CD14-positive monocyte (primary cell): ENCODE results near the gene FBH1. TPM values are rescaled to one million over a fixed set of nuclear protein-coding genes. Genes with fewer than 3 reads are reported as not detected.
A peak's percentile ranks its signal among the peaks of the same experiment; 100 is the strongest.

Experiments used
- DNase-seq, 3 donors: peaks; one replicate each; pipeline ENCODE4 v3.0.0-alpha.2; 2011 to 2022
- H2AFZ ChIP-seq: 2 replicates; pipeline ENCODE4 v1.6.0; 2012; ENCODE audit warnings: mild to moderate bottlenecking, low read depth, low read length, inconsistent platforms; ENCODE audit not compliant: insufficient read depth, poor library complexity, severe bottlenecking
- H3K27ac ChIP-seq, 2 donors: 1 replicate in 1 of 2; 2 replicates in 1 of 2; pipeline ENCODE4 v1.5.1; 2012 to 2013; ENCODE audit warnings: low read length in 2 of 2, control low read depth in 1 of 2, inconsistent platforms in 1 of 2, low read depth in 1 of 2, mild to moderate bottlenecking in 1 of 2
- H3K27me3 ChIP-seq, 2 donors: one replicate each; pipeline versions ENCODE4 v1.6.0 to v1.6.1; 2011 to 2013; ENCODE audit warnings: low read length in 2 of 2; ENCODE audit not compliant: control insufficient read depth in 2 of 2, insufficient read depth in 2 of 2
- H3K36me3 ChIP-seq, 2 donors: replicated peaks in 1 of 2; 1 replicate in 1 of 2; 2 replicates in 1 of 2; pipeline versions ENCODE4 v1.5.1 to v1.6.1; 2012 to 2013; ENCODE audit warnings: low read length in 2 of 2, control low read depth in 1 of 2, inconsistent platforms in 1 of 2, mild to moderate bottlenecking in 1 of 2; ENCODE audit not compliant: insufficient read depth in 2 of 2, control insufficient read depth in 1 of 2
- H3K4me1 ChIP-seq, 2 donors: 1 replicate in 1 of 2; 2 replicates in 1 of 2; pipeline versions ENCODE4 v1.5.1 to v1.6.1; 2012 to 2013; ENCODE audit warnings: low read length in 2 of 2, control low read depth in 1 of 2, inconsistent platforms in 1 of 2, mild to moderate bottlenecking in 1 of 2, moderate library complexity in 1 of 2; ENCODE audit not compliant: insufficient read depth in 2 of 2, control insufficient read depth in 1 of 2
- H3K4me2 ChIP-seq: replicated peaks from 2 replicates; pipeline ENCODE3; 2012; ENCODE audit warnings: low read length, moderate library complexity, mild to moderate bottlenecking; ENCODE audit not compliant: poor library complexity, severe bottlenecking; ENCODE audit errors: extremely low read depth
- H3K4me3 ChIP-seq, 3 experiments: fragments of 200-600 bp in 1 of 3; sonication (generic) in 1 of 3; replicated peaks in 1 of 3; 1 replicate in 2 of 3; 2 replicates in 1 of 3; pipeline ENCODE4 v1.5.1; 2011 to 2013; ENCODE audit warnings: low read length in 3 of 3, mild to moderate bottlenecking in 3 of 3, control low read depth in 2 of 3, low read depth in 2 of 3, inconsistent platforms in 1 of 3, moderate library complexity in 1 of 3
- H3K79me2 ChIP-seq: 2 replicates; pipeline ENCODE4 v1.6.0; 2012; ENCODE audit warnings: mild to moderate bottlenecking, control low read depth, inconsistent platforms, low read length, moderate library complexity; ENCODE audit not compliant: insufficient read depth
- H3K9ac ChIP-seq: 2 replicates; pipeline ENCODE4 v1.6.0; 2017; ENCODE audit warnings: low read length, mild to moderate bottlenecking; ENCODE audit not compliant: insufficient read depth, poor library complexity, severe bottlenecking
- H3K9me3 ChIP-seq, 2 donors: replicated peaks in 1 of 2; 1 replicate in 1 of 2; 2 replicates in 1 of 2; pipeline versions ENCODE4 v1.5.1 to v1.6.1; 2012 to 2013; ENCODE audit warnings: low read length in 2 of 2, control low read depth in 1 of 2; ENCODE audit not compliant: control insufficient read depth in 1 of 2, insufficient read depth in 1 of 2
- H4K20me1 ChIP-seq: 2 replicates; pipeline ENCODE4 v1.6.0; 2012; ENCODE audit warnings: mild to moderate bottlenecking, low read length, control low read depth, moderate library complexity; ENCODE audit not compliant: insufficient read depth
- H3K27ac Mint-ChIP-seq, 7 donors: one replicate each; pipeline ENCODE4 v1.8.0; 2020; ENCODE audit warnings: mild to moderate bottlenecking in 7 of 7, mixed read lengths in 7 of 7, moderate library complexity in 6 of 7, inconsistent platforms in 2 of 7
- H3K27me3 Mint-ChIP-seq, 3 donors: one replicate each; pipeline ENCODE4 v1.8.0; 2021 to 2022; ENCODE audit warnings: low read depth in 3 of 3, mild to moderate bottlenecking in 3 of 3, mixed read lengths in 3 of 3, moderate library complexity in 3 of 3, inconsistent platforms in 1 of 3
- H3K36me3 Mint-ChIP-seq, 2 donors: one replicate each; pipeline ENCODE4 v1.8.0; 2020; ENCODE audit warnings: mixed read lengths in 2 of 2, inconsistent platforms in 1 of 2, mild to moderate bottlenecking in 1 of 2
- H3K4me1 Mint-ChIP-seq: one replicate; pipeline ENCODE4 v1.8.0; 2020; ENCODE audit warnings: mild to moderate bottlenecking, mixed read lengths
- H3K4me3 Mint-ChIP-seq, 2 donors: one replicate each; pipeline ENCODE4 v1.8.0; 2020; ENCODE audit warnings: mild to moderate bottlenecking in 2 of 2, mixed read lengths in 2 of 2, moderate library complexity in 1 of 2
- H3K9me3 Mint-ChIP-seq, 7 donors: one replicate each; pipeline ENCODE4 v1.8.0; 2020 to 2022; ENCODE audit warnings: mixed read lengths in 7 of 7, mild to moderate bottlenecking in 6 of 7, moderate library complexity in 6 of 7, inconsistent platforms in 2 of 7
- WGBS: methylation state at CpG from one replicate; pipeline ENCODE4 v1.1.5; 2013; ENCODE audit warnings: missing lambda C conversion rate; ENCODE audit not compliant: insufficient coverage; 5-methylcytosine and 5-hydroxymethylcytosine counted together
- intact Hi-C, 2 donors: fragments of 100-400 bp; cut with micrococcal nuclease; formaldehyde crosslinking; loops; one replicate each; pipeline versions ENCODE4 v1.15.0 to v1.15.1; 2023
- polyA plus RNA-seq, 3 donors: library from polyadenylated mRNA; depleted of rRNA in 1 of 3; unstranded in 2 of 3; stranded (reverse) in 1 of 3; fragments of 300-500 nt in 2 of 3; fragments of >200 nt in 1 of 3; fragmentation: Illumina TruSeq in 2 of 3; gene quantifications; 1 replicate in 2 of 3; 2 replicates in 1 of 3; pipeline ENCODE4 v1.2.3, GENCODE V29; 2012 to 2021
- TF ChIP-seq, protein P1 (sequence below): fragments of 200-600 bp; IDR thresholded peaks from one replicate; pipeline ENCODE4 v1.8.0; 2022; ENCODE audit warnings: antibody characterized with exemption, mild to moderate bottlenecking

FBH1 gene
- polyA plus RNA-seq, 3 donors = 33.9 to 73.3 (median 48.3) TPM

DNA sequence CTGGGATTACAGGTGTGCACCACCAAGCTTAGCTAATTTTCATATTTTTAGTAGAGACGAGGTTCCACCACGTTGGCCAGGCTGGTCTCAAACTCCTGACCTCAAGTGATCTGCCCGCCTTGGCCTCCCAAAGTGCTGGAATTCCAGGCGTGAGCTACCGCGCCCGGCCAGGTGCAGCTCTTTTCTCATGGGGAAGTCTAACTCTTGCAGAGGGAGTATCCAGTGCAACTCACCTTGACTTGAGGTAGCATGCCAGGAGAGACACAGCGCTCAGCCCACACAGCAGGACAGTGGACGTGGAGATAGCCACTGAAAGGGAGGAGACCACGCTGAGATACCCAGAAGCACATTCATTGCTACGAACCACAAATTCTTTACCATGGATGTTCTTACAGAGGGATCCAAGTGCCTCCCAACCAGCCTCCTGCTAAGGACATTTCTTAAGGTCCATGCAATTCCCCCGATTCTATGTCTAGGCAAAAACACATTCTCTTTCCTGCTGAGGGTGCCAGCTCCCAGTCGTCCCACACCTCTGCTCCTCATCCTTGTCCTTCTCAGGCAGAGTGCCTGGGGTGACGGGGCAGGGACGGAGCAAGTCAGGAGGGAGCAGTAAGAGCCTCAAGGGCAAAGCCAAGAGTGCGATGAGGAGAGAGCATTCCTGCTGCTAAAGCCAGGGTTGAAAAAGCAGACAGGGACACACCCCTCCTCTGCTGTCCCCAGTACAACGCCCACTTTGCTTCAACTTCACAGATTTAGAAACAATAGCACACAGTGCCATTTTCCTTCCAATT lies 66.3 kb downstream of the FBH1 start:
- Histone ChIP-seq H3K27me3 (no peaks in the 10 kb centered on the region), H3K79me2 (no peaks in the 10 kb centered on the region), H3K4me1 (peaks cover 3 to 4% of the 10 kb centered on the region in 2 donors), H3K9ac (no peak overlapping the region), H3K27ac (no peak overlapping the region), H3K4me2 (no peak overlapping the region), H3K36me3 (peaks cover 32 to 76% of the 10 kb centered on the region in 2 donors), H3K9me3 (no peaks in the 10 kb centered on the region), H3K4me3 (no peak overlapping the region), H4K20me1 (peaks cover 3% of the 10 kb centered on the region), H2AFZ (no peak overlapping the region)
- H3K9me3 Mint-ChIP-seq = no peaks in the 10 kb centered on the region
- peaks cover 3% of the 10 kb centered on the region for H3K4me1 Mint-ChIP-seq
- no peaks in the 10 kb centered on the region for H3K27me3 Mint-ChIP-seq
- peak overlapping the region in 2 of 7 donors; percentile 54 to 55 for H3K27ac Mint-ChIP-seq
- no peak for DNase-seq
- 98% methylated on average over 12 of the region's 17 CpGs for WGBS
- H3K4me3 Mint-ChIP-seq = no peak overlapping the region
- TF ChIP-seq, protein P1, sequence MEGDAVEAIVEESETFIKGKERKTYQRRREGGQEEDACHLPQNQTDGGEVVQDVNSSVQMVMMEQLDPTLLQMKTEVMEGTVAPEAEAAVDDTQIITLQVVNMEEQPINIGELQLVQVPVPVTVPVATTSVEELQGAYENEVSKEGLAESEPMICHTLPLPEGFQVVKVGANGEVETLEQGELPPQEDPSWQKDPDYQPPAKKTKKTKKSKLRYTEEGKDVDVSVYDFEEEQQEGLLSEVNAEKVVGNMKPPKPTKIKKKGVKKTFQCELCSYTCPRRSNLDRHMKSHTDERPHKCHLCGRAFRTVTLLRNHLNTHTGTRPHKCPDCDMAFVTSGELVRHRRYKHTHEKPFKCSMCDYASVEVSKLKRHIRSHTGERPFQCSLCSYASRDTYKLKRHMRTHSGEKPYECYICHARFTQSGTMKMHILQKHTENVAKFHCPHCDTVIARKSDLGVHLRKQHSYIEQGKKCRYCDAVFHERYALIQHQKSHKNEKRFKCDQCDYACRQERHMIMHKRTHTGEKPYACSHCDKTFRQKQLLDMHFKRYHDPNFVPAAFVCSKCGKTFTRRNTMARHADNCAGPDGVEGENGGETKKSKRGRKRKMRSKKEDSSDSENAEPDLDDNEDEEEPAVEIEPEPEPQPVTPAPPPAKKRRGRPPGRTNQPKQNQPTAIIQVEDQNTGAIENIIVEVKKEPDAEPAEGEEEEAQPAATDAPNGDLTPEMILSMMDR = no peak
- intact Hi-C loops = no loop called here
- H3K36me3 Mint-ChIP-seq = peaks cover 52 to 79% of the 10 kb centered on the region in 2 donors

DNA sequence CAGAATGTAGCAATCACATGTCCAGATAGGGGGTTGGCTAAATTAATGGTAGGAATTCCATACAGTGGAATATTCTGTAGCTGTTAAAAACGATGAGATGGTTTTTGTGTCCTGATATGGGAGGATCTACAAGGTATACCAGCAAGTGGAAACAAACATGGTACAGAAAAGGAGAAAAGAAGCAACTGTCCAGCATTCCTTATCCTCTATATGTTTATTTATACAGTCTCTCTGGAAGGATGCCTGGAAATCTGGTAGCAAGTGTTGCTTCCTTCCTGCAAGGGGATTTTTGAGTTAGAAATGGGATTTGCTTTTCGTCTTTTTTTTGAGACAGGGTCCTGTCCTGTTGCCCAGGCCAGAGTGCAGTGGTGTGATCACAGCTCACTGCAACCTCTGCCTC lies 68.0 kb downstream of the FBH1 start:
- Mint-ChIP-seq H3K27me3 (peaks cover 0 to 2% (median 0%) of the 10 kb centered on the region in 3 donors), H3K9me3 (no peaks in the 10 kb centered on the region), H3K4me1 (no peaks in the 10 kb centered on the region), H3K27ac (no peak overlapping the region), H3K4me3 (no peak overlapping the region), H3K36me3 (peaks cover 55 to 86% of the 10 kb centered on the region in 2 donors)
- Histone ChIP-seq H3K9ac (no peak overlapping the region), H3K4me1 (no peaks in the 10 kb centered on the region), H2AFZ (no peak overlapping the region), H3K9me3 (no peaks in the 10 kb centered on the region), H3K27me3 (no peaks in the 10 kb centered on the region), H3K36me3 (peaks cover 37 to 79% of the 10 kb centered on the region in 2 donors), H4K20me1 (peaks cover 7% of the 10 kb centered on the region), H3K27ac (no peak overlapping the region), H3K4me2 (no peak overlapping the region), H3K4me3 (no peak overlapping the region), H3K79me2 (no peaks in the 10 kb centered on the region)
- intact Hi-C loops = no loop called here
- TF ChIP-seq, protein P1 = no peak
- no CpG with 5 or more reads among the region's 2 CpGs for WGBS
- no peak for DNase-seq
